SK-N-SH (cell line): ENCODE data around the gene GLB1L3. TPM values are rescaled to one million over a fixed set of nuclear protein-coding genes. Genes with fewer than 3 reads are reported as not detected.

Source experiments
- CTCF ChIA-PET: fragments of 300-600, 350-600 bp; formaldehyde crosslinking; extraction: SDS; loops from one replicate; lab custom pipeline; 2021; lab: Yijun Ruan, JAX
- POLR2A ChIA-PET: fragments of 350-600 bp; sonication (Branson Sonifier 250); formaldehyde crosslinking; extraction: SDS; loops from one replicate; lab custom pipeline; 2020; ENCODE audit warnings: antibody characterized with exemption, inconsistent platforms; lab: Yijun Ruan, JAX
- DNase-seq: peaks from one replicate; pipeline ENCODE4 v3.0.0; 2012
- H2AFZ ChIP-seq: fragments of 200-600 bp; sonication (generic); 2 replicates; pipeline ENCODE4 v1.8.1; 2016; ENCODE audit warnings: antibody characterized with exemption, mild to moderate bottlenecking, low read depth
- H3F3A ChIP-seq: fragments of 200-600 bp; sonication (generic); replicated peaks from 2 replicates; pipeline ENCODE3; 2016; ENCODE audit warnings: antibody characterized with exemption, mild to moderate bottlenecking; ENCODE audit not compliant: insufficient read depth
- H3K27ac ChIP-seq, 2 experiments: fragments of 200-500 bp in 1 of 2; fragments of 200-600 bp in 1 of 2; sonication (Bioruptor generic) in 1 of 2; sonication (generic), shearing (Covaris generic) in 1 of 2; 2 replicates each; pipeline versions ENCODE4 v1.5.1 to v1.6.1; 2014 to 2016; ENCODE audit warnings: low read depth in 2 of 2, inconsistent platforms in 1 of 2, low read length in 1 of 2, mild to moderate bottlenecking in 1 of 2, mixed read lengths in 1 of 2
- H3K27me3 ChIP-seq: fragments of 200-600 bp; sonication (generic), shearing (Covaris generic); 2 replicates; pipeline ENCODE4 v1.6.1; 2016; ENCODE audit warnings: mixed run types; ENCODE audit not compliant: insufficient read depth
- H3K36me3 ChIP-seq, 2 experiments: fragments of 200-500 bp in 1 of 2; fragments of 200-600 bp in 1 of 2; sonication (Bioruptor generic) in 1 of 2; sonication (generic) in 1 of 2; replicated peaks in 1 of 2; 2 replicates each; pipeline versions ENCODE3 to v1.5.1; 2014 to 2016; ENCODE audit warnings: low read length in 1 of 2, mild to moderate bottlenecking in 1 of 2; ENCODE audit not compliant: insufficient read depth in 2 of 2, control insufficient read depth in 1 of 2
- H3K4me1 ChIP-seq, 2 experiments: fragments of 200-500 bp in 1 of 2; fragments of 200-600 bp in 1 of 2; sonication (Bioruptor generic) in 1 of 2; sonication (generic), shearing (Covaris generic) in 1 of 2; 2 replicates each; pipeline versions ENCODE4 v1.5.1 to v1.6.1; 2014 to 2016; ENCODE audit warnings: low read depth in 1 of 2, low read length in 1 of 2, mixed run types in 1 of 2; ENCODE audit not compliant: insufficient read depth in 2 of 2, control insufficient read depth in 1 of 2
- H3K4me2 ChIP-seq: fragments of 200-600 bp; sonication (generic), shearing (Covaris generic); 2 replicates; pipeline ENCODE4 v1.6.1; 2017; ENCODE audit warnings: mixed run types
- H3K4me3 ChIP-seq, 2 experiments: fragments of 200-500 bp in 1 of 2; fragments of 200-600 bp in 1 of 2; sonication (Bioruptor generic) in 1 of 2; sonication (generic), shearing (Covaris generic) in 1 of 2; 2 replicates each; pipeline versions ENCODE4 v1.5.1 to v1.8.1; 2014 to 2016; ENCODE audit warnings: low read depth in 2 of 2, inconsistent platforms in 1 of 2, low read length in 1 of 2, mild to moderate bottlenecking in 1 of 2, mixed read lengths in 1 of 2, moderate library complexity in 1 of 2
- H3K79me2 ChIP-seq: fragments of 200-600 bp; sonication (generic); 2 replicates; pipeline ENCODE4 v1.8.1; 2017; ENCODE audit warnings: mild to moderate bottlenecking; ENCODE audit not compliant: insufficient read depth
- H3K9ac ChIP-seq: fragments of 200-600 bp; sonication (generic); 2 replicates; pipeline ENCODE4 v1.6.1; 2017; ENCODE audit warnings: mixed run types
- H3K9me2 ChIP-seq: fragments of 200-600 bp; sonication (generic); 2 replicates; pipeline ENCODE4 v1.6.1; 2017; ENCODE audit warnings: mixed run types
- H3K9me3 ChIP-seq: fragments of 200-600 bp; sonication (generic); 2 replicates; pipeline ENCODE4 v1.6.1; 2017; ENCODE audit warnings: mixed run types, mild to moderate bottlenecking, moderate library complexity
- H4K20me1 ChIP-seq: fragments of 200-600 bp; sonication (generic); 2 replicates; pipeline ENCODE4 v1.6.1; 2017; ENCODE audit warnings: mild to moderate bottlenecking, mixed run types; ENCODE audit not compliant: insufficient read depth
- CTCF ChIP-seq: fragments of 200-600 bp; sonication (generic); IDR thresholded peaks from 2 replicates; pipeline ENCODE4 v1.6.1; 2017; ENCODE audit warnings: antibody characterized with exemption, mild to moderate bottlenecking, moderate library complexity
- EP300 ChIP-seq, 2 experiments: IDR thresholded peaks; 2 replicates each; pipeline versions ENCODE4 v1.4.0 to v1.6.1; 2012; ENCODE audit warnings: borderline replicate concordance in 1 of 2, low read depth in 1 of 2, low read length in 1 of 2
- EZH2phosphoT487 ChIP-seq: fragments of 200-600 bp; sonication (generic); IDR thresholded peaks from 2 replicates; pipeline ENCODE4 v1.6.1; 2017; ENCODE audit warnings: low read depth, mixed run types, mild to moderate bottlenecking, antibody characterized with exemption, moderate library complexity, borderline replicate concordance
- FOSL2 ChIP-seq: IDR thresholded peaks from 2 replicates; pipeline ENCODE4 v1.4.0; 2012; ENCODE audit warnings: low read depth, mild to moderate bottlenecking, moderate library complexity, borderline replicate concordance
- FOXJ3 ChIP-seq: sonication (generic); formaldehyde crosslinking; IDR thresholded peaks from 2 replicates; pipeline ENCODE4 v1.5.1; 2020; ENCODE audit warnings: mild to moderate bottlenecking, missing genetic modification reagents
- FOXM1 ChIP-seq: IDR thresholded peaks from 2 replicates; pipeline ENCODE4 v1.4.0; 2012; ENCODE audit warnings: low read depth, mild to moderate bottlenecking
- GABPA ChIP-seq: IDR thresholded peaks from 2 replicates; pipeline ENCODE4 v1.4.0; 2012; ENCODE audit warnings: low read depth, mild to moderate bottlenecking
- GATA2 ChIP-seq: sonication (generic); formaldehyde crosslinking; IDR thresholded peaks from 2 replicates; pipeline ENCODE4 v1.5.0; 2020; ENCODE audit warnings: mild to moderate bottlenecking, missing genetic modification reagents
- IRF3 ChIP-seq: fragments of 150-350 bp; IDR thresholded peaks from 2 replicates; pipeline ENCODE4 v1.6.1; 2016; ENCODE audit warnings: mild to moderate bottlenecking, low read depth, low read length
- JUND ChIP-seq: IDR thresholded peaks from 2 replicates; pipeline ENCODE4 v1.4.0; 2012
- MAX ChIP-seq: IDR thresholded peaks from 2 replicates; pipeline ENCODE4 v1.4.0; 2012; ENCODE audit warnings: low read depth
- MEF2A ChIP-seq: IDR thresholded peaks from 2 replicates; pipeline ENCODE4 v1.4.0; 2012; ENCODE audit warnings: low read depth, borderline replicate concordance
- MXI1 ChIP-seq: IDR thresholded peaks from 2 replicates; pipeline ENCODE4 v1.6.1; 2012; ENCODE audit warnings: mild to moderate bottlenecking, low read depth, low read length, improper control_type of control experiment
- NFIC ChIP-seq: IDR thresholded peaks from 2 replicates; pipeline ENCODE4 v1.4.0; 2012; ENCODE audit warnings: borderline replicate concordance
- NRF1 ChIP-seq: IDR thresholded peaks from 2 replicates; pipeline ENCODE4 v1.6.1; 2012; ENCODE audit warnings: low read depth, mild to moderate bottlenecking, low read length
- PBX3 ChIP-seq: IDR thresholded peaks from 2 replicates; pipeline ENCODE4; 2012
- RAD21 ChIP-seq: IDR thresholded peaks from 2 replicates; pipeline ENCODE4 v1.6.1; 2012; ENCODE audit warnings: mild to moderate bottlenecking, low read length
- RFX5 ChIP-seq: IDR thresholded peaks from 2 replicates; pipeline ENCODE4 v1.6.1; 2012; ENCODE audit warnings: mild to moderate bottlenecking, improper control_type of control experiment, low read length
- RXRA ChIP-seq: IDR thresholded peaks from 2 replicates; pipeline ENCODE4 v1.4.0; 2012; ENCODE audit warnings: low read depth, mild to moderate bottlenecking, borderline replicate concordance
- SIN3A ChIP-seq: IDR thresholded peaks from 2 replicates; pipeline ENCODE4 v1.6.1; 2012; ENCODE audit warnings: low read depth, mild to moderate bottlenecking, low read length, moderate library complexity, borderline replicate concordance
- SMC3 ChIP-seq: IDR thresholded peaks from 2 replicates; pipeline ENCODE4 v1.6.1; 2012; ENCODE audit warnings: low read depth, low read length, improper control_type of control experiment
- TCF12 ChIP-seq: IDR thresholded peaks from 2 replicates; pipeline ENCODE4 v1.4.0; 2012
- YY1 ChIP-seq: IDR thresholded peaks from 2 replicates; pipeline ENCODE4 v1.4.0; 2012; ENCODE audit warnings: low read depth, mild to moderate bottlenecking
- WGBS: methylation state at CpG from one replicate; pipeline ENCODE4 v1.1.6; 2017; ENCODE audit warnings: low lambda C conversion rate; 5-methylcytosine and 5-hydroxymethylcytosine counted together
- polyA plus RNA-seq, 3 experiments: library from polyadenylated mRNA; depleted of rRNA; stranded (reverse); fragments of >200 nt; gene quantifications; 2 replicates each; pipeline ENCODE4 v1.2.3, GENCODE V29; 2012

The GLB1L3 gene
- polyA plus RNA-seq, 1 of the 3 experiments (the other 2 are of a cell fraction): not detected

- Histone ChIP-seq H2AFZ (no peak overlapping the region), H3K27ac (no peak overlapping the region), H3K36me3 (no peaks in the 10 kb centered on the region), H3K9ac (no peak overlapping the region), H3K4me3 (no peak overlapping the region), H3K4me2 (no peak overlapping the region), H3F3A (no peaks in the 10 kb centered on the region), H3K79me2 (no peaks in the 10 kb centered on the region), H3K9me3 (no peaks in the 10 kb centered on the region), H3K9me2 (no peaks in the 10 kb centered on the region), H3K4me1 (peaks cover 0 to 7% of the 10 kb centered on the region in 2 experiments; a peak in 1 of 4 replicates), H4K20me1 (no peaks in the 10 kb centered on the region), H3K27me3 (peaks cover 53% of the 10 kb centered on the region)
- no peak for DNase-seq
- TF ChIP-seq MAX (no peak), RXRA (no peak), GATA2 (no peak), CTCF (no peak), EP300 (IDR thresholded peaks at IDR 0.05; ENCODE audit: borderline replicate concordance in 1 of 2, low read depth in 1 of 2, low read length in 1 of 2) (no peak), YY1 (no peak), MEF2A (no peak)
- POLR2A ChIA-PET: interaction anchor here (0.7 kb wide), 1 partner anchor 342 kb away, joined by 3 read pairs; no protein-coding TSS in a partner anchor
- CTCF ChIA-PET: interaction anchor here (0.8 to 2.7 kb wide), 6 partner anchors 9 to 133 kb away, joined by 3 to 12 read pairs (median 4); partner anchors contain the start of genes ACAD8 and THYN1
- WGBS: 68% methylated on average over 3 of the region's 3 CpGs
Measured at GRCh38 chr11:134273317-134273712, 2.9 kb upstream of the GLB1L3 start.

- POLR2A ChIA-PET: no interaction called here
- Histone ChIP-seq H3F3A (no peaks in the 10 kb centered on the region), H3K36me3 (no peaks in the 10 kb centered on the region), H3K9me3 (no peaks in the 10 kb centered on the region), H3K4me2 (0 out of 2 replicates have a peak overlapping the region, but pooled peaks have one; percentile 78), H3K9me2 (no peaks in the 10 kb centered on the region), H3K9ac (no peak overlapping the region), H2AFZ (no peak overlapping the region), H3K4me3 (peak overlapping the region in 1 of 2 experiments; percentile 42; a peak in 1 of 4 replicates), H3K79me2 (no peaks in the 10 kb centered on the region), H3K4me1 (peaks cover 0 to 7% of the 10 kb centered on the region in 2 experiments; a peak in 1 of 4 replicates), H4K20me1 (no peaks in the 10 kb centered on the region), H3K27ac (no peak overlapping the region), H3K27me3 (peaks cover 53% of the 10 kb centered on the region)
- no peak for TF ChIP-seq SIN3A
- TF ChIP-seq EP300 (IDR thresholded peaks at IDR 0.05; ENCODE audit: borderline replicate concordance in 1 of 2, low read depth in 1 of 2, low read length in 1 of 2): no peak
- TF ChIP-seq MXI1: no peak
- no peak for TF ChIP-seq IRF3
- no peak for TF ChIP-seq RXRA
- no peak for TF ChIP-seq RFX5
- no peak for TF ChIP-seq JUND
- no peak for TF ChIP-seq NRF1
- no peak for TF ChIP-seq YY1
- TF ChIP-seq FOXM1: no peak
- no peak for TF ChIP-seq GABPA
- TF ChIP-seq PBX3: no peak
- TF ChIP-seq FOSL2: no peak
- no peak for TF ChIP-seq SMC3
- no peak for TF ChIP-seq FOXJ3 (CRISPR knock-in tag)
- no peak for TF ChIP-seq NFIC
- no peak for TF ChIP-seq RAD21
- TF ChIP-seq EZH2phosphoT487: no peak
- no peak for TF ChIP-seq TCF12
- CTCF ChIA-PET: interaction anchor here (0.9 to 1.7 kb wide), 5 partner anchors 11 to 51 kb away, joined by 3 to 8 read pairs (median 4); partner anchors contain the start of genes ACAD8 and THYN1
- DNase-seq: no peak
- WGBS: 45% methylated on average over 5 of the region's 5 CpGs
Measured at GRCh38 chr11:134275188-134275533, 1.0 kb upstream of the GLB1L3 start.
